GM21528 (cell line): ENCODE data around the gene CITED1.

Experiments
- ATAC-seq: cut with Tn5 transposase; IDR thresholded peaks from one replicate; pipeline ENCODE4 v1.9.1; 2021; ENCODE audit warnings: mild to moderate bottlenecking, moderate library complexity; ENCODE audit not compliant: unreplicated experiment, low FRiP score

CITED1 gene

GRCh38 chrX:72309297-72310071, 3.8 kb upstream of the CITED1 start:
- no peak for ATAC-seq

DNA sequence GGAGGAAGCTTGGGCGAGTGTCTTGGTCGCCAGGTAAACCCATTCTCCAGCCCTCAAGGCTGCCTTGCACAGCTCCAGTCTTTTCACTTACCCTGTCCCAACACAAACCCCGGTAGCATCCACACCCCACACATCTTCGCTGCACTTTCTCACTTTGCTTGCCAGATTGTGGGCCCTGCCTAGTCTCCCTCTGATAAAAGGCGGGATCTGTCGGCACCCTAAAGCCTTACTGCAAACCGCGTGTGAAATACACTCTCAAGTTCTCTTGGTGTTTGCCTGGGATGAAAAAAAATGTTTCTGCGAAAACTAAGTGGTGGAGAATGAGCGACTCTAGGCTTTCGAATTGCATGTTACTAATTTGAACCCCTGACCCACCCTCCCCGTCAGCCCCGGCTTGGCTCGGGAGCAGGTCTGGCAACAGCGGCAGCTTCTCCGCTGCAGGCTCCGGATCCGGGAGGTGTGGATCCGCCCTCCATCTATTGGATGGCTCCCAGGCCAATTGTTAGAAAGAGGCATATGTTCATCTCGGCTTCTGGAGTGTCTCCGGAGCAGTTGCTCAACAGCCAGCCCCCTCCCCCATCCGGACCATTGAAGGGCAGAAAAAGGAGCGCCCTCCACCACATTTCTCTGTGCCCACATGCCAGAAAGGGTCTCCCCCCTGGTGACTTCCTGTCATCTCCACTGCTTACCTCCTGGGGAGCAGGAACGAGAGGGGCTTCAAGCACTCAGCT, 3.0 kb upstream of the CITED1 start:
- peak; percentile 66 for ATAC-seq

DNA sequence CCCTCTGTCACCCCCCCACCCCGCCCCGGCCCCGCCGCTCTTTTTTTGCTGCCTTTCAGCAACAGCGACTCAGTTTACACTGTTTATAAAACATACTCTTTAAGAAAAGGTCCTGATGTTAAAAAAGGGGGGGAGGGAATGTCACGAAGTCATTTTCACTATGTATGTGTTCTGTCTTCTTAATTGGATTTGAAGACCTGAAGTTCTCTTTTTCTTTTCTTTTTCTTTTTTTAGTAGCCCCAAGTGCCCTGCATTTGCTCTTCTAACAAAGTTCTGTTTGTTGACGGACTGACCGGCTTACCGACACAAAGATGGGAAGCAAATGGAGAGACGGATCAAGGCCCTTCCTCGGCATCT, 2.5 kb upstream of the CITED1 start:
- ATAC-seq: no peak

DNA sequence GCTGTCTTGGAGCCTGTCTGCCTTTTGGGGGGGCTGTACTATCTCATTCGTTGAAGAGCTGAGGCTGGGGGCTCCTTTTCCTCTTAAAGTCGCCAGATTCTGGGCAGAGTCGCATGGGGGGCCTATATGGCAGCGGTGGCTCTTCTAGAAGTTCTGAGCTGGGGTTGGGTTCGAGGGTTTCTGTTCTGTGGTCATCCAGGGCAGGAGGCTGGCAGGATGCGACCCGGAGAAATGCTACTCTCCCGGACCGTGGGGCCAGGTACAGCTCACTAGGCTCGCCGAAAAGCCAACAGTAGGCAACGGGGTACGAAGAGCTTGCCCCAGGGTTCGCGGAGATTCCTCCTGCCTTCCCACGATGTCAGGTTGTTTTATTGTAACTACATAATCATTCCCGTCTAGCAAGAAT, 1.9 kb upstream of the CITED1 start:
- ATAC-seq: no peak

DNA sequence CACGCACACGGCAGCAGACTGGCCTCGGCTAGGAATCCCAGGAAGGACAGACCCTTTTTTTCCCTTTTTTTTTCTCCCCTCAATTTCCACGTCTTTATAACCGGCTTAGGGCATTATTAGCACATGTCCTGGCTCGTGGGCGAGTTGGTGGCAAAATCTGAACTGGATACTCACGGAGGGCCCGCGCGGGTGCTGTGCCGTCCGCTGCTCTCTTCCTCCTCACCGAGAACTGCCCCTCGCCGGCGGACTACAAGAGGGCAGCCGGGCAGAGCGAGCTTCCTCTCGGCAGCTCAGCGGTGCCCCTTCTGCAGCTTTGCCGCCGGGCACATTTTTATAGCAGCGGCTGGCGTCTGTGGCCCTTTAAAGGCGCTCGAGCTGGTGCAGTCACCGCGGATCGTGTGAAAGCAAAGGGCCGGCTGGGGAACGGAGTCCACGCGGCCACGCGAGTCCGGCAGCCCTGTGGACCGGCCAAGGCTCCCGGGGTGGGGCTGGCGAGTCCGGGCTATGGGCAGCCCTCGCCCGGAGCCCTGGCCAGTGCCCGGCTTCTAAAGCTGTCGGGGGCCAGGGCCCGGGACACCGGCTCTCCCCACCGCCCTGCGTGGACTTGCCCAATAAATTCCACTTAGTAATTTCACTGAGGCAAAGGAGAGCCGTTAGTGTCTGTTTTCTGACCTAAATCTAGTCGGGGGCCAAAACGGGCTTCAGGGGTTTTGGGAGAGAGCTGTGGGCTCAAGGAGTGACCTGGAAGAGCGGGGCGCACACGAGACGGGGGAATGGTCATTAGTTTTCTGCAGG, 1.3 kb upstream of the CITED1 start:
- peak; percentile 56 for ATAC-seq

DNA sequence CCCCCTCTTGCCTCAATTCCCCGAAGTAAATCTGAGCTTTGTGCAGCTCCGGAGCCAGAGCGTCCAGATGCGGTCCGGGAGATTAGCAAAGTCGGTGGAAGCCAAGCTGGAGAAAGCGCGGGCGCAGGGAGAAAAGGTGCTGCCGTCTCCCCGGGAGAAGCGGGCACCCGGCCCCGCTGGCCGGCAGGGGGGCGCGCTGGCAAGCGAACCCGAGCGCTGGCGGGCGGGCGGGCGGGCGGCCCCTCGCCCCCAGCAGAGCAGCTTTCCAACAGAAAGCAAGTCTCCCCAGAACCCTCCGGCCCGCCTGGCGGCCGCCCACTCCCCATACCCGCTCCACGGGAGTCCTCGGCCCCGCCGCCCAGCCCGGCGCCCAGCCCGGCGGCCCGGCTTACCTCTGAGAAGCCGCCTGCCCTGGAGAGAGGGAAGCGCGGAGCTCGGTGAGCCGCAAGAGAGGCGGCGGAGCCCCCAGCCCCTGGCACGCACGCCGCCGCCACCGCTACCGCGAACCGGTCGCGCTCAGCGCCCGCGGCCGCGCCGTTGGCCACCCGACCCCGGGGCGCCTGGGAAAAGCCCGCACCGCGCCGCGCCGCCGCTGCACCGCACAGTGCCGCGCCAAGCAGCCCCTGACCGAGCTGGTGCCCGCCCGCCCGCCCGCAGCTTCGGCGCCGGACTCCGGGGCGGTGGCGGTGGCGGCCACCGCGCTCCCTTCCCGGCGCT, 529 bp upstream of the CITED1 start:
- ATAC-seq: peak; percentile 17

DNA sequence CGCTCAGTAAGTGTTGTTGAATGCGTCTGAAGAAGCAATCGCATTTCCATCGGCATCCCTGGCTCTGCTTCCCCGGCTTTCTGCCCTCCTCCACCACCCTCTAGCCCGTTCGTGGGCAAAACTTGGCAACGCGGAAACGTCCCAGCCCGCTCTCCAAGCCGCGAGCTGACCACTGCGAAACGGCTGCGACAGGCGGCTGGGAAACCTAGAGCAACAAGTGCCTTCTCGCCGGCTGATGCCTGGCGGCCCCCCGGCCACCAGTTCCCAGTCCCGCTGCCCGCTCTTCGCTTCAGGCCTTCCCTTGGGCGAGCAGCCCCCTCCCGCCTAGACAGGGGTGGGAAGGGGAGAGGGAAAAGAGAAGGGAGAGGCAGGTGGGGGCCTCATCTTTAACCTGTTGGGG, 837 bp downstream of the CITED1 start:
- ATAC-seq: no peak

GRCh38 chrX:72301781-72302180, 3.9 kb downstream of the CITED1 start:
- no peak for ATAC-seq

DNA sequence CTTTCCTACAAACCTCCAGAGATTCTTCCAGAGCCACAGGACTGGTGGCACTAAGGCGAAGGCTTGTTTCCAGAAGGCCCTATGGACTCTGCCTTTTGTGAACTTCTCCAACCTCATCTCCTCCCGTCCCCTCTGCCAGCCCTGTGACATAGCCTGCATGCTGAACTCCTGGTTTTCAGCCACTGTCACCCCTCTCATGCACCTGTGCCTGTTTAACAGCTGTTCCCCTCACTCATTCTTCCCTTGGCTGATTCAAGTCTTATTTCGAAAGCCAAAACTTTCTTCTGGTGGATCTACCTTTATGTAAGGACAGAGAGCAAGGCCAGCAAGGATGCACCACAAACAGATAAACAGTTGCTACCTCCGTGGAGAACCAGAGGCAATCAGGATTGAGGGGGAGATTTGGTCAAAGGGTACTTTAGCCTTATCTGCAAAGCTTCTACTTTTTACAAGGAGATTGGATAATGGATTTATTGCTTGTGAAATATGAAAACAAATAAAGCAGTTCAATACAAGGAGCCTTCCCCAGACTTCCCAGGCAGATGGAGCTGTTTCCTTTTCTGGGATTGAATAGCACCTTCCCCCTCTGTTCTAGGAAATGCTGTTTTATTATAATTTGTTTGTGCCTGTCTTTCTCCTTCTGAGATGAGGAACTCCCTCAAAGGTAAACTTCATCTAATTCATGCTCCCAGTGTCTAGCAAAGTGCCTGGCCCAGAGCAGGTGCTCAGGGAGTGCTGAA, 5.7 kb downstream of the CITED1 start:
- no peak for ATAC-seq

- ATAC-seq: no peak
Observed at GRCh38 chrX:72297953-72298730, 7.6 kb downstream of the CITED1 start.

- ATAC-seq: no peak
Observed at GRCh38 chrX:72296991-72297390, 8.7 kb downstream of the CITED1 start.

- no peak for ATAC-seq
Observed at GRCh38 chrX:72295745-72296144, 10.0 kb downstream of the CITED1 start.

DNA sequence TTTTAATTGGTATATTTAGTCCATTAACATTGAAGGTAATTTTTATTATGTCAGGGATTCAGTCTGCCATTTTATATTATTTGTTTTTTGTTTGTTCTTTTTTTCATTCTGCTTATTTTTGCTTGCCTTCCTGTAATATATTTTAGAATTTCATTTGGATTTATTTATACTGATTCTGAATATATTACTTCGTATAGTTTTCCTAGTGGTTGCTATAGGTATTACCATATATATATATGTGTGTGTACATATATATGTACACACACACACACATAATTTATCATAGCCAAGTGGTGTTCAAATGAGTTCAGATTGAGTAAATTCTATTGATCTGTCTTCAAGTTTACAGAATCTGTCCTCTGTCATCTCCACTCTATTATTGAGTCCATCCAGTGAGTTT, 11.2 kb downstream of the CITED1 start:
- ATAC-seq: no peak

DNA sequence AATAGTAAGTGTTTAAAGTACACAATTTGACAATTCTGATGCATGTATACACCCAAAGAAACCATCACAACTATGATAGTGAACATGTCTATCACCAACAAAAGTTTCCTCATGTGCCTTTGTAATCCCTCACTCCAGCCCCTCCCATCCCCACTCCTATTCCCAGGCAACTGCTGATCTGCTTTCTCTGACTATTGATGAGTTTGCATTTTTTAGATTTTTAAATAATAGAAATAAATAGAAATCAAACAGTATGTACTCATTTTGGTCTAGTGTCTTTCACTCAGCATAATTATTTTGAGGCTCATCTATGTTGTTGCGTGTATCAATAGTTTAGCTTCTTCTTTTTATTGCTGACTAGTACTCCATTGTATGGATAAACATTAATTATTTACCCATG, 23.4 kb downstream of the CITED1 start:
- no peak for ATAC-seq

DNA sequence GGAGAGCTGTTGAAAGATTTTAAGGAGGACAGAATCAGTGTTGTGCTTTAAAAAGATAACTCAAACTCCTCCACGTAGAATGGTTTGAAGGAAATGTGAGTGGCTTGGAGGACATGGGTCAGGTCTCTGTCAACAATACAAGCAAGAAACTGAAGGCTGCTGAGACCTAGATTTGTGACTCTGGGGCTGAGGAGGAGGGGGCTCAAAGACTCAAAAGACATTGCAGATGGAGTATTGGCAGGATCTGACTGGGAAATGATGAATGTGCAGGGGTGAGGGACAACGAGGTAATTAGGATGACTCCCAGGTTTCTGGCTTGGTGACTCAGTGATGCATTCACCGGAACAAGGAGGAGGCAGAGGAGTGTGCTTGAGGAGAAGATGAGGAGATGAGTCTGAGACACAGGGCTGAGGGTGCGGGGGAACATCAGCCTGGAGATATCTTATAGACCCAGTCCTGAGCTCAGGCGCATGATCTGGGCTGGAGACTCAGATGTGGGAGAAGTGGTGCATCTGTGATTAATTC, 25.3 kb downstream of the CITED1 start:
- ATAC-seq: no peak

GRCh38 chrX:72276478-72276953, 29.2 kb downstream of the CITED1 start:
- no peak for ATAC-seq

DNA sequence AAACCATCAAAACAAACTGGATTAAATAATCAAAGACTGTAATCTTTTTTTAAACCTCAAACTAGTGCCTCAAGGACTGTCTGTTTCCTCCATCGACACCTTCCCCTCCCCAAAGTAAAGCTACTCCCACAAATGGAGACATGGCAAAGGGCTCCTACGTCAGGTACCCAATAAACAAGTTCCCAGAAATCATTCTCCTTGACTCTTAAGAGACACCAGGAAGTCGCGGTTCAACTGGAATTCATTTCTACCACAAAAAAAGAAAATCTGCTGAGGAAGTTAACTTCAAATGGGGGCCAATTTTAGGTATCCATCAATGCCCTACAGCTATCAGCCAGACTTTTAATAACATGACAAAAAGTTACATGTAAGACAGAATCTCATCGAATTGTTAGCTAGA, 31.2 kb downstream of the CITED1 start:
- no peak for ATAC-seq

GRCh38 chrX:72273718-72274117, 32.0 kb downstream of the CITED1 start:
- no peak for ATAC-seq

DNA sequence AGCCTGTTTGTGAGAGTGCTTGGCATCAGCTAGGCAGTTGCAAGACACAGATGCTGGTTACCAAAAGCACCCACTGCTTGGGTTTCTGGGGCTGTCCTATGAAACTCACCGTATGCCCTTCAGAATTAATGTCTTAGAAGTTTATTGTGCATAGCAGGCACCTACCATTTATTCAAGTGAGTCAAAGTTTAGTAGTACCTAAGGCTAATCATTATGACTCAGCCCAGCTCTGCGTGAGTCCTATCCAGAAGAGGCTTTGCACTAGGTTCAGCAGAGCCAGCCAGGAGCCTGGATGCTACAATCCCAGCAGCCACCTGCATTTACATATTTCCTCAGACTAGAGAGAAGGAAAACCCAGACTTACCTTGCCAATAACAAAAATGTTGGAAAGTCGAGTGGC, 32.8 kb downstream of the CITED1 start:
- no peak for ATAC-seq
